Sigmoid colon (tissue), 4 donors: Measurements from ENCODE around the gene QPCTL.

Source experiments
- EP300 ChIP-seq, 4 donors: sonication (generic); formaldehyde crosslinking; IDR thresholded peaks; one replicate each; pipeline ENCODE4 v1.6.1; 2017; ENCODE audit warnings: antibody characterized with exemption in 4 of 4
- POLR2A ChIP-seq, 2 donors: fragments of 450-650 bp; IDR thresholded peaks; one replicate each; pipeline ENCODE4 v1.6.1; 2016; ENCODE audit warnings: antibody characterized with exemption in 2 of 2, mild to moderate bottlenecking in 2 of 2, moderate library complexity in 2 of 2
- POLR2AphosphoS5 ChIP-seq, 4 donors: sonication (generic); formaldehyde crosslinking; IDR thresholded peaks; one replicate each; pipeline ENCODE4 v1.6.1; 2017; ENCODE audit warnings: antibody characterized with exemption in 4 of 4
- TF ChIP-seq, protein P1 (sequence below), 4 experiments: fragments of 450-650 bp in 3 of 4; fragments of 200-600 bp in 1 of 4; IDR thresholded peaks; one replicate each; pipeline ENCODE4 v1.5.1; 2016 to 2019; ENCODE audit warnings: antibody characterized with exemption in 4 of 4, mild to moderate bottlenecking in 3 of 4, moderate library complexity in 2 of 4

DNA sequence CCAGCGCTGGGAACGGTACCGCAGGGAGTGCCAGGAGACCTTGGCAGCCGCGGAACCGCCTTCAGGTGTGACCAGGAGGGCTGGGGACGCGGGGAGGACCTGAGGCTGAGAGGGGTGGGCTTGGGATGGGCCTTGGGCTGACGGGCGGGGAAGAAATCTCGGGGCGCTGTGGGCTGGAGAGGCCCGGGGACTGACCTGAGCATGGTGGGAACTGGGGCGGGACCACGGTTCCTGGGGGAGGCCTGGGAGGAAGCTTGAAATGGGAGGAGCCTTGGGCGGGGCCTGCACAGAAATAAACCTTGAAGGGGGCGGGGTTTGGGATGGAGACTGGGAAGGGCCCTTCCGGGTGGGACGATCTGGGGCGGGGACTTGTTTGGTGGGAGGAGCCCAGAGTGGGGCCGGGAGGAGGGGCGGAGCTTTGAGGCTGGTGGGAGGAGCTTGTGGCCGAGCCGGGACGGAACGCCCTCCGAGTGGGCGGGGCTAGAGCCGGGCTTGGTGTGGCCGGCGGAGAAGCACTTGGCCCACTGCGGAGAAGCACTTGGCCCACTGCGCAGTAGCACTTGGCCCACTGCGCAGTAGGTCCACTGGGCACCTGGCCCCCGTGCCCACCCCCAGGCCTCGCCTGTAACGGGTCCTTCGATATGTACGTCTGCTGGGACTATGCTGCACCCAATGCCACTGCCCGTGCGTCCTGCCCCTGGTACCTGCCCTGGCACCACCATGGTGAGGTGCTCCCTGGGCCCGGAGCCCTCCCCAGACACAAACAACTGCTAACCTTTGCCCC is 21.6 kb upstream of the QPCTL start:
- TF ChIP-seq POLR2A (IDR thresholded peaks at IDR 0.05) (no peak), POLR2AphosphoS5 (IDR thresholded peaks at IDR 0.05) (no peak), EP300 (IDR thresholded peaks at IDR 0.05) (no peak)
- TF ChIP-seq, protein P1, sequence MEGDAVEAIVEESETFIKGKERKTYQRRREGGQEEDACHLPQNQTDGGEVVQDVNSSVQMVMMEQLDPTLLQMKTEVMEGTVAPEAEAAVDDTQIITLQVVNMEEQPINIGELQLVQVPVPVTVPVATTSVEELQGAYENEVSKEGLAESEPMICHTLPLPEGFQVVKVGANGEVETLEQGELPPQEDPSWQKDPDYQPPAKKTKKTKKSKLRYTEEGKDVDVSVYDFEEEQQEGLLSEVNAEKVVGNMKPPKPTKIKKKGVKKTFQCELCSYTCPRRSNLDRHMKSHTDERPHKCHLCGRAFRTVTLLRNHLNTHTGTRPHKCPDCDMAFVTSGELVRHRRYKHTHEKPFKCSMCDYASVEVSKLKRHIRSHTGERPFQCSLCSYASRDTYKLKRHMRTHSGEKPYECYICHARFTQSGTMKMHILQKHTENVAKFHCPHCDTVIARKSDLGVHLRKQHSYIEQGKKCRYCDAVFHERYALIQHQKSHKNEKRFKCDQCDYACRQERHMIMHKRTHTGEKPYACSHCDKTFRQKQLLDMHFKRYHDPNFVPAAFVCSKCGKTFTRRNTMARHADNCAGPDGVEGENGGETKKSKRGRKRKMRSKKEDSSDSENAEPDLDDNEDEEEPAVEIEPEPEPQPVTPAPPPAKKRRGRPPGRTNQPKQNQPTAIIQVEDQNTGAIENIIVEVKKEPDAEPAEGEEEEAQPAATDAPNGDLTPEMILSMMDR (IDR thresholded peaks at IDR 0.05), result no peak
